ENCODE measurements around the gene THSD4.
A peak's percentile ranks its signal among the peaks of the same experiment; 100 is the strongest.

The THSD4 gene

DNA sequence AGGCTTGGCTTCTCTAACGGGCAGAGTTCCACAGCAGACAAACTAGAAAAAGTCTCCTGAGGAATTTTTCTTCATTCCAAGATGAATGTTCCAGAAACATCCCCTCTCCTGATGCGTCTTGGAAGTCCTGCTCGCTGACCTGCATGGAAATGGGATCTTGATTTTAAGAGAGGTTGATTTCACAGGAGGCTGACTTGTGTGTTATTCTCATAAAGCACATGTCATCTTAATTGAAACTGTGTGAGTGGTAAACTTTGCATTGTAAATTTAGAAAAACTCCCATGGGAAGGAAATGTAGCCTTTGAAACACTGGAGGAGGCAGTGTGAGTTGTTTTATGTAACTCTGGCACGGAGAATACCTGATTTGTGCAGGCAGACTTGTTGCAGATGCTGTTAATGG is 357.3 kb downstream of the THSD4 start:
- Mint-ChIP-seq H3K4me3 (no peak overlapping the region), H3K36me3 (no peaks in the 10 kb centered on the region), H3K4me1 (no peaks in the 10 kb centered on the region), H3K27ac (no peak overlapping the region), H3K9me3 (no peaks in the 10 kb centered on the region), H3K27me3 (peaks cover 0 to 5% of the 10 kb centered on the region in 2 donors)
- no peak for ATAC-seq (replicated peaks)
- DNase-seq: no peak

GRCh38 chr15:71473751-71474150 is 358.5 kb downstream of the THSD4 start:
- H3K4me3 Mint-ChIP-seq: no peak overlapping the region
- ATAC-seq (replicated peaks): no peak
- H3K27ac Mint-ChIP-seq: no peak overlapping the region
- H3K27me3 Mint-ChIP-seq: peaks cover 0 to 5% of the 10 kb centered on the region in 2 donors
- no peaks in the 10 kb centered on the region for H3K9me3 Mint-ChIP-seq
- no peak for DNase-seq
- no peaks in the 10 kb centered on the region for H3K4me1 Mint-ChIP-seq
- H3K36me3 Mint-ChIP-seq: no peaks in the 10 kb centered on the region

DNA sequence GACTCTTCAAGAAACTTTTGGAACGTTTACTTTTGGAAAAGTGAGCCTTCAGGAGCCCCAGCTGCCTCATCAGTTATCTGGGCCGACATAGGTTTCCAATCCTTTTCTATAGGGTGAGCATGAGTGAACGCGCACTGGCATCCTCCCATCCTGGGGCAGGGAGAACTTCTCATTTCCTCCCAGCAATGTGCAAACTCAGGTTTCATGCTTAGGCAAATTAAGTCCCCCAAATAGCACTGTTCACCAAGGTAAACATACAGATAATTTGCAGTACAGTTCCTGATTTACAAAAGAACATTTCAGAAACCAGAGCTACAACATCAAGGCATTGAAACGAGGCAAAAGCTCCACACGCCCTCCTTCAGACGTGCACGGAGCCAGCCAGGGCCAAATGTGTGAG is 361.6 kb downstream of the THSD4 start:
- Mint-ChIP-seq H3K4me3 (no peak overlapping the region), H3K9me3 (no peaks in the 10 kb centered on the region), H3K4me1 (no peaks in the 10 kb centered on the region), H3K27ac (no peak overlapping the region), H3K27me3 (peaks cover 0 to 5% of the 10 kb centered on the region in 2 donors), H3K36me3 (no peaks in the 10 kb centered on the region)
- ATAC-seq (replicated peaks) (no peak), DNase-seq (no peak)

DNA sequence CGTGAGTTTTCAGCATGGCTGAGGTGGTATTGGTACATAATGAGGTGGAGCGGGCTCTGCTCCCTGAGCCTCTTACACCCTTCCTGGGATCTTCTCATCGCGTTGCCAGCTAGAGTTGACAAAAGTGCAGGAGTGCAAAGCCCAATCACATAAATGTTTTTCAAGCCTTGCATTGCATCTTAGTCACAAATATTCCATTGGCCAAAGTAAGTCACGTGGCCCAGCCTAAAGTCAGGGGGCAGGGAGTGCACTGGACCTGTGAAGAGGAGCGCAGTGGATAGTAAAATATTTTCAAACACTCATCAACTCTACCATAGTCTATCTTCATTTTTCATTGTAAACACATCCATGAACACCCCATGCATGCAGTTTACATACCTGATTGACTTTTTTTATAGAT is 365.3 kb downstream of the THSD4 start:
- Mint-ChIP-seq H3K4me1 (no peaks in the 10 kb centered on the region), H3K27me3 (peaks cover 5 to 12% of the 10 kb centered on the region in 2 donors), H3K27ac (no peak overlapping the region), H3K36me3 (no peaks in the 10 kb centered on the region), H3K4me3 (no peak overlapping the region), H3K9me3 (no peaks in the 10 kb centered on the region)
- ATAC-seq (replicated peaks) (no peak), DNase-seq (no peak)

DNA sequence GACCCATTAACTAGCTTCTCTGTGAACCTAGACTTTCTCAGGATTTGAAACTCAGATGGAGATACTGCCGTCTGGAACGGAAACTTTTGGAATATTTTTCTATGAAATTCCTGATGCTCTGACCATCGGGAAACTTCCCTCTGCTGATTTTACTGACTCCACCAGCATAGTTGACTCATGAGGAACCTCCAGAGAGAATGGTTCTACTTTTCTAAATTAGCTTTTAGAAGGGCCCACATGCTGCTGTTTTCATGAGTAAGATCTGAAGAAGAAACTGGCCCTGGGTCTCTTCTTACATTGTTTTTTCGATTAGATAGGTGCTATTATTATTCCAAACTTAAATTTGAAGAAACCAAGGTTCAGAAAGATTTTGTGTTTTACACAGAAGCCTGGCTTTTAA is 368.8 kb downstream of the THSD4 start:
- no peaks in the 10 kb centered on the region for H3K4me1 Mint-ChIP-seq
- H3K4me3 Mint-ChIP-seq: no peak overlapping the region
- H3K36me3 Mint-ChIP-seq: no peaks in the 10 kb centered on the region
- peaks cover 4 to 18% of the 10 kb centered on the region in 2 donors for H3K27me3 Mint-ChIP-seq
- no peak for ATAC-seq (replicated peaks)
- DNase-seq: no peak
- no peaks in the 10 kb centered on the region for H3K9me3 Mint-ChIP-seq
- H3K27ac Mint-ChIP-seq: no peak overlapping the region

DNA sequence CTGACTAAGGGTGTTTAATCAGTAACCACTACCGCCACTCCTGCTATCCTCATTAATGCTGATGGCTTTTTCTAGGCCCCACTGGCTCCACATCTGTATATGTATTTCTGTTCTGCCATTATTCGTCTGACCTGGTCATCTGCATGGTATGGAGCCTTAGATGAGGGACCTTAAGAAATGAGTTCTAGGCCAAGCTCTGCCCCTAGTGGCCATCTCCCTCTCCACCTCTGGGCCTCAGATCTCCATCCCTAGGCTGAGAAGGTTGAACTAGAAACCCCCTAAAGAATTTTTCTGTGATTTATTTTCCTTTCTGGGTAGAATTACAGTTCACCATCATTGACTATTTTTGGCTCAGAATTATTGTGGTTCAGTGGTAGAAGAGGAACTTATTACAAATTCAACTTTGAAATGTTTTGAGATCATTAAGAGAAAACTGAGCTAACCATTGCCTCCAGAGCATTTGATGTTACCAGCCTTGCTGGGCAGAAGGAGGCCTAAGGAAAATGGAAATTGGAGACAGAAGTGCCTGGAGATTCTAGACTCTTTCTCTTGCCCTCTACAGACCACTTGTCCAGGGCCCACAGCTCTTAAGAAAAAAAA is 369.9 kb downstream of the THSD4 start:
- peak in 1 of 2 donors; percentile 46 for ATAC-seq (replicated peaks)
- Mint-ChIP-seq H3K27ac (no peak overlapping the region), H3K9me3 (no peaks in the 10 kb centered on the region), H3K4me3 (no peak overlapping the region), H3K36me3 (no peaks in the 10 kb centered on the region), H3K4me1 (no peaks in the 10 kb centered on the region), H3K27me3 (peaks cover 4 to 18% of the 10 kb centered on the region in 2 donors)
- DNase-seq: no peak

GRCh38 chr15:71489570-71489969 is 374.3 kb downstream of the THSD4 start:
- Mint-ChIP-seq H3K4me1 (no peaks in the 10 kb centered on the region), H3K4me3 (no peak overlapping the region), H3K27ac (no peak overlapping the region), H3K9me3 (no peaks in the 10 kb centered on the region), H3K27me3 (peaks cover 4 to 13% of the 10 kb centered on the region in 2 donors), H3K36me3 (no peaks in the 10 kb centered on the region)
- ATAC-seq (replicated peaks) (no peak), DNase-seq (no peak)

DNA sequence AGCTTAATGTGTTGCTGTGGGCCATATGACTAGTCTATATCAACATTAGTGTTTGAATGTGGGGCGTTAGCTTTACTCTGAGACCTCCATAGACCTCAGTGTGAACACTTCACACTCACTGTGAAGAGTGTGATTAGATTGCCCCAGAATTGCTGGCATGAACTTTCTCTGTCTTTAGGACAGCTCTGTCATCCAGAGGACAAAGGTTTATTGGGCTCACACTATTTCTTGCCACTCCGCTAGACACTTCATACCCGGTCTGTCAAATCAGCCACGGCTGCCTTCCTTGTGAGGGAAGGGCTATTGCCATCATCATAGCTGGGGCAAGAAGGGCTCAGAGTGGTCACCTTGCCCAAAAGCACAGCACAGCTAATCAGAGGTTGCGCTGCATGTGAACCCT is 378.3 kb downstream of the THSD4 start:
- DNase-seq (no peak), ATAC-seq (replicated peaks) (no peak)
- Mint-ChIP-seq H3K27ac (no peak overlapping the region), H3K4me3 (no peak overlapping the region), H3K4me1 (no peaks in the 10 kb centered on the region), H3K9me3 (peaks cover 0 to 2% of the 10 kb centered on the region in 2 donors), H3K36me3 (no peaks in the 10 kb centered on the region), H3K27me3 (peaks cover 6 to 9% of the 10 kb centered on the region in 2 donors)

GRCh38 chr15:71494563-71495397 is 379.5 kb downstream of the THSD4 start:
- H3K27me3 Mint-ChIP-seq: peaks cover 0 to 8% of the 10 kb centered on the region in 2 donors
- peaks cover 2 to 3% of the 10 kb centered on the region in 2 donors for H3K9me3 Mint-ChIP-seq
- no peak for DNase-seq
- no peak overlapping the region for H3K4me3 Mint-ChIP-seq
- no peak overlapping the region for H3K27ac Mint-ChIP-seq
- H3K36me3 Mint-ChIP-seq: no peaks in the 10 kb centered on the region
- ATAC-seq (replicated peaks): no peak
- no peaks in the 10 kb centered on the region for H3K4me1 Mint-ChIP-seq

GRCh38 chr15:71495398-71495780 is 380.1 kb downstream of the THSD4 start:
- H3K9me3 Mint-ChIP-seq: peaks cover 6 to 7% of the 10 kb centered on the region in 2 donors
- no peak for ATAC-seq (replicated peaks)
- peaks cover 5 to 13% of the 10 kb centered on the region in 2 donors for H3K27me3 Mint-ChIP-seq
- H3K4me3 Mint-ChIP-seq: no peak overlapping the region
- H3K36me3 Mint-ChIP-seq: no peaks in the 10 kb centered on the region
- H3K27ac Mint-ChIP-seq: no peak overlapping the region
- no peaks in the 10 kb centered on the region for H3K4me1 Mint-ChIP-seq
- DNase-seq: no peak

DNA sequence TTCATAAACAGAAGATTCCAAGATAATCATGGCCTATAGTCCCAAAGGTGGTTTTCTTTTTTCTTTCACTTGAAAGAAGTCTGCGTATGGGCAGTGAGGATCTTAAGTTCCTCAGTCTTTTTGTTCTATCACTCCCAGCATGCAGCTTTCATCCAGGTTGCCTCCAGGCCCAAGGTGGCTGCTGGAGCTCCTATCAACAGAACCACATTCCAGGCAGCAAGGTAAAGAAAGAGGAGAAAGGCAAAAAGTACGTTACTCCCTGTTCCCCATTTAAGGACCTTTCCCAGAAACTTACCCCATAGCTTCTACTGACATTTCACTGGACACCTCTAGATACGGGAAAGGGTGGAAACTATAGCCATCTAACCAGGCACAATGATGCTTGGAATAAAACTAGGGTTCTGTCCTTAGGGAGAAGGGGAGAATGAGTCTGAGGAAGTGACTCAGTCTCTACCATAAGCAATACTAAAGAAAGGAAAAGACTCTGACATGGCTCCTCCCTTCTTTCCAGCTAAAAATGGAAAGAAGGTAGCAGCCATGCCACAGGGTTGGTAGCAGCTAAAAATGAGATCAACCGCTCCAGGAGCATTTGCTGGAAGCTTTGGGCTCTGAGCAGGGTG is 381.2 kb downstream of the THSD4 start:
- Mint-ChIP-seq H3K4me3 (no peak overlapping the region), H3K27ac (no peak overlapping the region), H3K27me3 (peaks cover 6 to 14% of the 10 kb centered on the region in 2 donors), H3K9me3 (peaks cover 10 to 11% of the 10 kb centered on the region in 2 donors), H3K36me3 (no peaks in the 10 kb centered on the region), H3K4me1 (no peaks in the 10 kb centered on the region)
- DNase-seq (no peak), ATAC-seq (replicated peaks) (no peak)

GRCh38 chr15:71501344-71502076 is 386.2 kb downstream of the THSD4 start:
- DNase-seq (no peak), ATAC-seq (replicated peaks) (no peak)
- Mint-ChIP-seq H3K27ac (no peak overlapping the region), H3K9me3 (peaks cover 11 to 15% of the 10 kb centered on the region in 2 donors), H3K4me3 (no peak overlapping the region), H3K27me3 (peaks cover 8 to 12% of the 10 kb centered on the region in 2 donors), H3K36me3 (no peaks in the 10 kb centered on the region), H3K4me1 (no peaks in the 10 kb centered on the region)

DNA sequence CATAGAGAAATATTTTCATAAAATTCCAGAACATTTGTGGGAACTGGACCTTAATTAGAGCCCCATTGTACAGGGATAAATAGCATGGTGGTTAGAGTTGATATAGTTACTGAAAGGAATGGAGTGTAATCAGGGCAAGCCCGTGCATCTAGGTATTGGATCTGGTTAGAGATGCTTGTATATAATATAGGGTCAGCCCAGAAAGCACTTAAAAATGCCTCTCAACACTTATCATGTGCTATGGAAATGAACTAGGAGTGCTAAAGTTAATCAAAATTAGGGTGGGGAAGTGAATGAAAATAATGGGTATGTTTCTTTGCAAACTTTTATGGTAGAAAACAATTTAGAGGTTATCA is 386.8 kb downstream of the THSD4 start:
- no peak for DNase-seq
- Mint-ChIP-seq H3K4me3 (no peak overlapping the region), H3K27me3 (peaks cover 8 to 12% of the 10 kb centered on the region in 2 donors), H3K9me3 (peaks cover 11 to 17% of the 10 kb centered on the region in 2 donors), H3K27ac (no peak overlapping the region), H3K4me1 (no peaks in the 10 kb centered on the region), H3K36me3 (no peaks in the 10 kb centered on the region)
- ATAC-seq (replicated peaks): no peak

GRCh38 chr15:71505962-71506361 is 390.7 kb downstream of the THSD4 start:
- Mint-ChIP-seq H3K36me3 (no peaks in the 10 kb centered on the region), H3K4me1 (no peaks in the 10 kb centered on the region), H3K4me3 (no peak overlapping the region), H3K27ac (no peak overlapping the region), H3K9me3 (peaks cover 0 to 7% of the 10 kb centered on the region in 2 donors), H3K27me3 (peaks cover 4 to 5% of the 10 kb centered on the region in 2 donors)
- no peak for ATAC-seq (replicated peaks)
- no peak for DNase-seq
